ENCODE results near the gene LPP. TPM values are rescaled to one million over a fixed set of nuclear protein-coding genes. Genes with fewer than 3 reads are reported as not detected.
"Not testable (repeated sequence)": the region's sequence is repeated elsewhere in the genome, so short reads cannot be mapped to it uniquely, and the experiment has no call there.

The LPP gene
- total RNA-seq, 1 experiment from 2014 or later: 20.4 TPM

- no peak overlapping the region for H2AFZ ChIP-seq (ENCODE audit: low read length)
- no peak overlapping the region for H3K9ac ChIP-seq (ENCODE audit: low read length)
- H3K4me1 ChIP-seq (ENCODE audit: insufficient read depth, low read length): peaks cover 19% of the 10 kb centered on the region; the same call in 1 of the 2 replicates
- ChIA-PET CTCF (no interaction called here), POLR2A (ENCODE audit: unreplicated experiment) (no interaction called here)
- no peaks in the 10 kb centered on the region for H3K9me3 ChIP-seq (ENCODE audit: low read length)
- H3F3A ChIP-seq (ENCODE audit: low read length, unreplicated experiment): no peaks in the 10 kb centered on the region
- ATAC-seq (no peak), DNase-seq (no peak)
- no peak overlapping the region for H3K27ac ChIP-seq (ENCODE audit: low read length)
- no TSS peak for BruUV-seq (replicated peaks)
- H3K9me2 ChIP-seq (replicated peaks; ENCODE audit: low read length): no peaks in the 10 kb centered on the region
- no peak for TF ChIP-seq EZH2phosphoT487 (IDR thresholded peaks at IDR 0.05; ENCODE audit: borderline replicate concordance, low read length)
- TF ChIP-seq CTCF (conservative IDR thresholded peaks at IDR 0.05; ENCODE audit: low read depth, low read length): no peak
- TF ChIP-seq EZH2 (IDR thresholded peaks at IDR 0.05; ENCODE audit: low read length, unreplicated experiment): no peak
- H3K27me3 ChIP-seq (ENCODE audit: low read length): no peaks in the 10 kb centered on the region
- no peaks in the 10 kb centered on the region for H3K79me2 ChIP-seq (ENCODE audit: low read length)
- H4K20me1 ChIP-seq (ENCODE audit: low read length): no peaks in the 10 kb centered on the region
- intact Hi-C loops (cut with micrococcal nuclease): no loop called here
- no peak overlapping the region for H3K4me2 ChIP-seq (ENCODE audit: low read length)
- no peaks in the 10 kb centered on the region for H3K36me3 ChIP-seq (ENCODE audit: low read depth, low read length)
- no peak overlapping the region for H3K4me3 ChIP-seq (ENCODE audit: low read length)
Observed at GRCh38 chr3:188442430-188442829, 288.5 kb downstream of the LPP start.

- H3K4me2 ChIP-seq (ENCODE audit: low read length); H2AFZ ChIP-seq (ENCODE audit: low read length); H3K36me3 ChIP-seq (ENCODE audit: low read depth, low read length); H3K4me1 ChIP-seq (ENCODE audit: insufficient read depth, low read length); H3K27me3 ChIP-seq (ENCODE audit: low read length); ATAC-seq; H3K27ac ChIP-seq (ENCODE audit: low read length); H4K20me1 ChIP-seq (ENCODE audit: low read length); H3F3A ChIP-seq (ENCODE audit: low read length, unreplicated experiment); H3K9ac ChIP-seq (ENCODE audit: low read length); intact Hi-C loops (cut with micrococcal nuclease); H3K4me3 ChIP-seq (ENCODE audit: low read length); H3K9me3 ChIP-seq (ENCODE audit: low read length); H3K9me2 ChIP-seq (replicated peaks; ENCODE audit: low read length); H3K79me2 ChIP-seq (ENCODE audit: low read length); CTCF ChIA-PET; DNase-seq; POLR2A ChIA-PET (ENCODE audit: unreplicated experiment); BruUV-seq (replicated peaks): not testable (repeated sequence)
Observed at GRCh38 chr3:188445175-188445574, 291.2 kb downstream of the LPP start.

GRCh38 chr3:188446014-188446413 is 292.1 kb downstream of the LPP start:
- H3K4me2 ChIP-seq (ENCODE audit: low read length): no peak overlapping the region
- no peaks in the 10 kb centered on the region for H3K27me3 ChIP-seq (ENCODE audit: low read length)
- H3K27ac ChIP-seq (ENCODE audit: low read length): no peak overlapping the region
- no peaks in the 10 kb centered on the region for H3K9me2 ChIP-seq (replicated peaks; ENCODE audit: low read length)
- H3K4me1 ChIP-seq (ENCODE audit: insufficient read depth, low read length): no peaks in the 10 kb centered on the region
- ATAC-seq: no peak
- no peaks in the 10 kb centered on the region for H3K36me3 ChIP-seq (ENCODE audit: low read depth, low read length)
- TF ChIP-seq EZH2phosphoT487 (IDR thresholded peaks at IDR 0.05; ENCODE audit: borderline replicate concordance, low read length): no peak
- no peak overlapping the region for H3K4me3 ChIP-seq (ENCODE audit: low read length)
- H3K9ac ChIP-seq (ENCODE audit: low read length): no peak overlapping the region
- intact Hi-C loops (cut with micrococcal nuclease): no loop called here
- no peak overlapping the region for H2AFZ ChIP-seq (ENCODE audit: low read length)
- no peaks in the 10 kb centered on the region for H3K9me3 ChIP-seq (ENCODE audit: low read length)
- CTCF ChIA-PET: no interaction called here
- no peak for DNase-seq
- BruUV-seq (replicated peaks): no TSS peak
- no peaks in the 10 kb centered on the region for H3F3A ChIP-seq (ENCODE audit: low read length, unreplicated experiment)
- no peaks in the 10 kb centered on the region for H4K20me1 ChIP-seq (ENCODE audit: low read length)
- no peaks in the 10 kb centered on the region for H3K79me2 ChIP-seq (ENCODE audit: low read length)
- POLR2A ChIA-PET (ENCODE audit: unreplicated experiment): no interaction called here

GRCh38 chr3:188446766-188447165 is 292.8 kb downstream of the LPP start:
- no peak for DNase-seq
- TF ChIP-seq CTCF (conservative IDR thresholded peaks at IDR 0.05; ENCODE audit: low read depth, low read length) (no peak), EZH2 (IDR thresholded peaks at IDR 0.05; ENCODE audit: low read length, unreplicated experiment) (no peak), EZH2phosphoT487 (IDR thresholded peaks at IDR 0.05; ENCODE audit: borderline replicate concordance, low read length) (no peak)
- ATAC-seq: no peak
- BruUV-seq (replicated peaks): no TSS peak
- H3K9me2 ChIP-seq (replicated peaks; ENCODE audit: low read length): no peaks in the 10 kb centered on the region
- CTCF ChIA-PET: no interaction called here
- H3K27me3 ChIP-seq (ENCODE audit: low read length): no peaks in the 10 kb centered on the region
- H3K9ac ChIP-seq (ENCODE audit: low read length): no peak overlapping the region
- H3K9me3 ChIP-seq (ENCODE audit: low read length): no peaks in the 10 kb centered on the region
- H2AFZ ChIP-seq (ENCODE audit: low read length): no peak overlapping the region
- H4K20me1 ChIP-seq (ENCODE audit: low read length): no peaks in the 10 kb centered on the region
- H3K4me2 ChIP-seq (ENCODE audit: low read length): no peak overlapping the region
- H3K36me3 ChIP-seq (ENCODE audit: low read depth, low read length): no peaks in the 10 kb centered on the region
- no peak overlapping the region for H3K27ac ChIP-seq (ENCODE audit: low read length)
- no peaks in the 10 kb centered on the region for H3F3A ChIP-seq (ENCODE audit: low read length, unreplicated experiment)
- POLR2A ChIA-PET (ENCODE audit: unreplicated experiment): no interaction called here
- H3K4me1 ChIP-seq (ENCODE audit: insufficient read depth, low read length): no peaks in the 10 kb centered on the region
- no peak overlapping the region for H3K4me3 ChIP-seq (ENCODE audit: low read length)
- no peaks in the 10 kb centered on the region for H3K79me2 ChIP-seq (ENCODE audit: low read length)
- intact Hi-C loops (cut with micrococcal nuclease): no loop called here

Data from PC-3 (cell line).